CD14-positive monocyte (primary cell): ENCODE results near the gene RNF167. TPM values are rescaled to one million over a fixed set of nuclear protein-coding genes. Genes with fewer than 3 reads are reported as not detected.
A peak's percentile ranks its signal among the peaks of the same experiment; 100 is the strongest.

Experiments
- DNase-seq, 3 donors: peaks; one replicate each; pipeline ENCODE4 v3.0.0-alpha.2; 2011 to 2022
- H2AFZ ChIP-seq: 2 replicates; pipeline ENCODE4 v1.6.0; 2012; ENCODE audit warnings: mild to moderate bottlenecking, low read depth, low read length, inconsistent platforms; ENCODE audit not compliant: insufficient read depth, poor library complexity, severe bottlenecking
- H3K27ac ChIP-seq, 2 donors: 1 replicate in 1 of 2; 2 replicates in 1 of 2; pipeline ENCODE4 v1.5.1; 2012 to 2013; ENCODE audit warnings: low read length in 2 of 2, control low read depth in 1 of 2, inconsistent platforms in 1 of 2, low read depth in 1 of 2, mild to moderate bottlenecking in 1 of 2
- H3K27me3 ChIP-seq, 2 donors: one replicate each; pipeline versions ENCODE4 v1.6.0 to v1.6.1; 2011 to 2013; ENCODE audit warnings: low read length in 2 of 2; ENCODE audit not compliant: control insufficient read depth in 2 of 2, insufficient read depth in 2 of 2
- H3K36me3 ChIP-seq, 2 donors: replicated peaks in 1 of 2; 1 replicate in 1 of 2; 2 replicates in 1 of 2; pipeline versions ENCODE4 v1.5.1 to v1.6.1; 2012 to 2013; ENCODE audit warnings: low read length in 2 of 2, control low read depth in 1 of 2, inconsistent platforms in 1 of 2, mild to moderate bottlenecking in 1 of 2; ENCODE audit not compliant: insufficient read depth in 2 of 2, control insufficient read depth in 1 of 2
- H3K4me1 ChIP-seq, 2 donors: 1 replicate in 1 of 2; 2 replicates in 1 of 2; pipeline versions ENCODE4 v1.5.1 to v1.6.1; 2012 to 2013; ENCODE audit warnings: low read length in 2 of 2, control low read depth in 1 of 2, inconsistent platforms in 1 of 2, mild to moderate bottlenecking in 1 of 2, moderate library complexity in 1 of 2; ENCODE audit not compliant: insufficient read depth in 2 of 2, control insufficient read depth in 1 of 2
- H3K4me2 ChIP-seq: replicated peaks from 2 replicates; pipeline ENCODE3; 2012; ENCODE audit warnings: low read length, moderate library complexity, mild to moderate bottlenecking; ENCODE audit not compliant: poor library complexity, severe bottlenecking; ENCODE audit errors: extremely low read depth
- H3K4me3 ChIP-seq, 3 experiments: fragments of 200-600 bp in 1 of 3; sonication (generic) in 1 of 3; replicated peaks in 1 of 3; 1 replicate in 2 of 3; 2 replicates in 1 of 3; pipeline ENCODE4 v1.5.1; 2011 to 2013; ENCODE audit warnings: low read length in 3 of 3, mild to moderate bottlenecking in 3 of 3, control low read depth in 2 of 3, low read depth in 2 of 3, inconsistent platforms in 1 of 3, moderate library complexity in 1 of 3
- H3K79me2 ChIP-seq: 2 replicates; pipeline ENCODE4 v1.6.0; 2012; ENCODE audit warnings: mild to moderate bottlenecking, control low read depth, inconsistent platforms, low read length, moderate library complexity; ENCODE audit not compliant: insufficient read depth
- H3K9ac ChIP-seq: 2 replicates; pipeline ENCODE4 v1.6.0; 2017; ENCODE audit warnings: low read length, mild to moderate bottlenecking; ENCODE audit not compliant: insufficient read depth, poor library complexity, severe bottlenecking
- H3K9me3 ChIP-seq, 2 donors: replicated peaks in 1 of 2; 1 replicate in 1 of 2; 2 replicates in 1 of 2; pipeline versions ENCODE4 v1.5.1 to v1.6.1; 2012 to 2013; ENCODE audit warnings: low read length in 2 of 2, control low read depth in 1 of 2; ENCODE audit not compliant: control insufficient read depth in 1 of 2, insufficient read depth in 1 of 2
- H4K20me1 ChIP-seq: 2 replicates; pipeline ENCODE4 v1.6.0; 2012; ENCODE audit warnings: mild to moderate bottlenecking, low read length, control low read depth, moderate library complexity; ENCODE audit not compliant: insufficient read depth
- H3K27ac Mint-ChIP-seq, 7 donors: one replicate each; pipeline ENCODE4 v1.8.0; 2020; ENCODE audit warnings: mild to moderate bottlenecking in 7 of 7, mixed read lengths in 7 of 7, moderate library complexity in 6 of 7, inconsistent platforms in 2 of 7
- H3K27me3 Mint-ChIP-seq, 3 donors: one replicate each; pipeline ENCODE4 v1.8.0; 2021 to 2022; ENCODE audit warnings: low read depth in 3 of 3, mild to moderate bottlenecking in 3 of 3, mixed read lengths in 3 of 3, moderate library complexity in 3 of 3, inconsistent platforms in 1 of 3
- H3K36me3 Mint-ChIP-seq, 2 donors: one replicate each; pipeline ENCODE4 v1.8.0; 2020; ENCODE audit warnings: mixed read lengths in 2 of 2, inconsistent platforms in 1 of 2, mild to moderate bottlenecking in 1 of 2
- H3K4me1 Mint-ChIP-seq: one replicate; pipeline ENCODE4 v1.8.0; 2020; ENCODE audit warnings: mild to moderate bottlenecking, mixed read lengths
- H3K4me3 Mint-ChIP-seq, 2 donors: one replicate each; pipeline ENCODE4 v1.8.0; 2020; ENCODE audit warnings: mild to moderate bottlenecking in 2 of 2, mixed read lengths in 2 of 2, moderate library complexity in 1 of 2
- H3K9me3 Mint-ChIP-seq, 7 donors: one replicate each; pipeline ENCODE4 v1.8.0; 2020 to 2022; ENCODE audit warnings: mixed read lengths in 7 of 7, mild to moderate bottlenecking in 6 of 7, moderate library complexity in 6 of 7, inconsistent platforms in 2 of 7
- CTCF ChIP-seq: fragments of 200-600 bp; IDR thresholded peaks from one replicate; pipeline ENCODE4 v1.8.0; 2022; ENCODE audit warnings: antibody characterized with exemption, mild to moderate bottlenecking
- WGBS: methylation state at CpG from one replicate; pipeline ENCODE4 v1.1.5; 2013; ENCODE audit warnings: missing lambda C conversion rate; ENCODE audit not compliant: insufficient coverage; 5-methylcytosine and 5-hydroxymethylcytosine counted together
- intact Hi-C, 2 donors: fragments of 100-400 bp; cut with micrococcal nuclease; formaldehyde crosslinking; loops; one replicate each; pipeline versions ENCODE4 v1.15.0 to v1.15.1; 2023
- polyA plus RNA-seq, 3 donors: library from polyadenylated mRNA; depleted of rRNA in 1 of 3; unstranded in 2 of 3; stranded (reverse) in 1 of 3; fragments of 300-500 nt in 2 of 3; fragments of >200 nt in 1 of 3; fragmentation: Illumina TruSeq in 2 of 3; gene quantifications; 1 replicate in 2 of 3; 2 replicates in 1 of 3; pipeline ENCODE4 v1.2.3, GENCODE V29; 2012 to 2021

Gene RNF167
- polyA plus RNA-seq, 3 donors, result 17.2 to 105 (median 20.6) TPM

DNA sequence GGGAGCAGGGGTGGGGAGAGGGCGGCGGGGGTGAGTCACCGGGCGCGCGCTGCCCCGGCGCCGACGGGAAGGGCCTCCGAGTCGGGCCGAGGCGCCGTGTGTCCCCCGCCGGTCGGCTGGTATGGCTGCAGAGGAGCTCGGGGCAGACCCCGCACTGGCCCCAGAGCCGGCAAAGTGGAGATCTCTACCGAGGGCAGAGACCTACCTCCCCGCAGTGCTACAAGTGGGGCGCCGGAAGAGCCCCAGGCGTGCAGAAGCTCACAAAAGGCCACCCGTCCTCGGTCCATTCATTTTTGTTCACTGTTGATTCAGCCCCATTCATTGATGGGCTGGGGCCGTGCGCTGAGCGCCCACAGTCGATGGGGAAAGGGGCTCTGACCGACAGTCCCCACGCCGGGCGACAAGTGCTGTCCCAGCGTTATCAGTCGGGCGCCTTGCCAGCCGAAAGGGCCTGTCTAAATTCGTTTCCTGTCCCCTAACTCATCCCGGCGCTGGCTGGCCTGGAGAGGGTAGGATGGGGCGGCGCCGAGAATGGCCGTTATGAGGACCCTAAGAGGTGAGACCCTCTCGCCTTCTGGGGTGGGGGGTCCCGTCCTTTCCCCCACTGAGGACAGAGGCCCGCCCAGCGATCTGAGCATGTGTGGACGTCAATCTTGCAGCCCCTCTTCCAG lies 10.1 kb downstream of the RNF167 start:
- peaks cover 40% of the 10 kb centered on the region for H3K79me2 ChIP-seq
- H3K36me3 ChIP-seq, result peaks cover 15 to 16% of the 10 kb centered on the region in 2 donors
- H3K9ac ChIP-seq, result peak overlapping the region; percentile 80
- H3K27ac ChIP-seq, result peak overlapping the region; percentile 94
- under 1% methylated on average over 40 of the region's 52 CpGs for WGBS
- H3K4me1 ChIP-seq, result peaks cover 31 to 48% of the 10 kb centered on the region in 2 donors
- H3K9me3 ChIP-seq, result no peaks in the 10 kb centered on the region
- H2AFZ ChIP-seq, result peak overlapping the region; percentile 70
- H3K27ac Mint-ChIP-seq, result peak overlapping the region; percentile 89 to 98 (median 93)
- H3K27me3 Mint-ChIP-seq, result peaks cover 2 to 8% (median 3%) of the 10 kb centered on the region in 3 donors
- H3K27me3 ChIP-seq, result no peaks in the 10 kb centered on the region
- peaks cover 33% of the 10 kb centered on the region for H3K4me1 Mint-ChIP-seq
- TF ChIP-seq CTCF, result no peak
- H3K4me3 ChIP-seq, result peak overlapping the region; percentile 21 to 94 (median 56)
- peaks cover 32% of the 10 kb centered on the region for H4K20me1 ChIP-seq
- peak overlapping the region; percentile 98 for H3K4me2 ChIP-seq
- peak overlapping the region; percentile 80 to 88 for H3K4me3 Mint-ChIP-seq
- peak in 2 of 3 donors; percentile 36 to 56 for DNase-seq
- no peaks in the 10 kb centered on the region for H3K9me3 Mint-ChIP-seq
- peaks cover 16 to 18% of the 10 kb centered on the region in 2 donors for H3K36me3 Mint-ChIP-seq
- intact Hi-C loops, result loop anchor here in 1 of 2 donors (5.0 kb wide), 1 partner anchor 37 kb away; the partner anchor contains the start of gene CAMTA2

- Histone ChIP-seq H3K9me3 (no peaks in the 10 kb centered on the region), H3K27ac (peak within 1 kb of the TSS; percentile 94), H3K4me2 (peak within 1 kb of the TSS; percentile 98), H3K79me2 (peaks cover 34% of the 10 kb centered on the region), H3K36me3 (peaks cover 11% of the 10 kb centered on the region in 2 donors), H2AFZ (peak within 1 kb of the TSS; percentile 70), H3K4me3 (peak within 1 kb of the TSS; percentile 21 to 94 (median 56)), H3K4me1 (peaks cover 25 to 42% of the 10 kb centered on the region in 2 donors), H3K27me3 (no peaks in the 10 kb centered on the region), H3K9ac (peak within 1 kb of the TSS; percentile 80), H4K20me1 (peaks cover 26% of the 10 kb centered on the region)
- peak within 1 kb of the TSS; percentile 80 to 88 for H3K4me3 Mint-ChIP-seq
- no peaks in the 10 kb centered on the region for H3K9me3 Mint-ChIP-seq
- intact Hi-C loops, result loop anchor here in 1 of 2 donors (5.0 kb wide), 1 partner anchor 37 kb away; the partner anchor contains the start of gene CAMTA2
- H3K27me3 Mint-ChIP-seq, result peaks cover 2 to 8% (median 3%) of the 10 kb centered on the region in 3 donors
- WGBS, result 60% methylated on average over 3 of the region's 7 CpGs
- no peak for DNase-seq
- no peak for TF ChIP-seq CTCF
- H3K4me1 Mint-ChIP-seq, result peaks cover 27% of the 10 kb centered on the region
- peak within 1 kb of the TSS; percentile 89 to 98 (median 93) for H3K27ac Mint-ChIP-seq
- peaks cover 10 to 16% of the 10 kb centered on the region in 2 donors for H3K36me3 Mint-ChIP-seq
Measured at GRCh38 chr17:4950746-4951204, 10.7 kb downstream of the RNF167 start, which contains the start of gene ENO3. Gene ENO3 (plus strand): TSS chr17:4951119. CDS start chr17:4951830, 711 bp downstream.
